AG20443 (cell line): ENCODE data around the gene KIAA0825.
"Not testable (repeated sequence)": the region's sequence is repeated elsewhere in the genome, so short reads cannot be mapped to it uniquely, and the experiment has no call there.

ENCODE experiments used
- DNase-seq: peaks from one replicate; pipeline ENCODE4 v3.0.0; 2012; ENCODE audit warnings: low spot score, mixed read lengths

The KIAA0825 gene

DNA sequence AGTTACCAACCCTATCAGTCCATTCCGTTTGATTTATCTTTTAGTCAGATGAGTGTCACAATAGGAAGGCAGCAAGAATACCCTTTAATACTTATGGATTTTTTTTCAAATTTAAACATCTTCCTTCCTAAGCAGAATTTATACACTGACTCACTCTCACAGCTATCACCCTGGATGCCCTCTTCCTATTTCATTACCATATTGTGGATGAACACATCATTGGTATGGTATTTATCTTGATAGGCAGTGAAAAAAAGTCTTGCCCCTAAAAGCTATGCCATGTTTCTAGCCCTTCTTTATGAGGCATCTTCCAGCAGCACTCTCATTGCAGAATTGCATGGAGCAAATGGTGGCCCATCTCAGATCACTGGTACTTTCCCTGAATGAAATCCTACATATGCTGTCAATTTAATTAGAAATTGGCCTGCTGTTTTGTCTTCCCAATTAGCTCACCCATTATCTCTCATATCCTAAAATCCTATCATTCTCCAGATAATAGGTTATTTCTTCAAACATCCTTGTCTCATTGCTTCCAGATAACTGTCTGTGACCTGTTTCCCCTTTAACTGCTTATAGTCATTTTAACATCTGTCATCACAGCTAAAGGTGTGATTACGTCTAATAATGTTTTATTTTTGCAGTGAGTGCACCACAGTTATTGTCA, 443.5 kb downstream of the KIAA0825 start:
- DNase-seq, result no peak

DNA sequence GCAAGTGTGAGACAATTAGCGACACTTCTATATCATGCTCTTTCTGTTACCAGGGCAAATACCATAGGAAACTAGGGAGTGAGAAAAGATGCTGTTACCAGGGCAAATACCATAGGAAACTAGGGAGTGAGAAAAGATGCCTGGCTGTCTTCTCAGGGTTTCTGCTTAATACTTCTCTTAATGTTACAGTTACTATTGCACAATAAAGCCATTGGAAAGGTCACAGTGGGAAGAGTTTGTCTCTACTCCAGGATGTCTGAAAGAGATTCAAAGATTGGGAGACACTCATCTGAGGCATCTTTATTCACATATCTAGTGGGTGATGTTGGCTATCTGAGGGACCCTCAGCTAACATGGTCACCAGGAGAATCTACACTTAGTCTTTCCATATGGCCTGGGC, 445.3 kb downstream of the KIAA0825 start:
- no peak for DNase-seq

DNA sequence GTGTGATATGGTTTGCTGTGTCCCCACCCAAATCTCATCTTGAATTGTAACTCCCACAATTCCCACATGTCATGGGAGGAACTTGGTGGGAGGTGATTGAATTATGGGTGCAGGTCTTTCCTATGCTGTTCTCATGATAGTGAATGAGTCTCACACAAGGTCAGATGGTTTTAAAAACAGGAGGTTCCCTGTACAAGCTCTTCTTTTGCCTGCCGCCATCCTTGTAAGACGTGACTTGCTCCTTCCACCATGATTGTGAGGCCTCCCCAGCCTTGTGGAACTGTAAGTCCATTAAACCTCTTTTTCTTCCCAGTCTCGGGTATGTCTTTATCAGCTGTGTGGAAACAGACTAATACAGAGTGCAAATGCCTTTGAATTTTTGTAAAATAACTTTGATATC, 447.3 kb downstream of the KIAA0825 start:
- not testable (repeated sequence) for DNase-seq

- DNase-seq, result not testable (repeated sequence)
Measured at GRCh38 chr5:94170158-94170557, 448.2 kb downstream of the KIAA0825 start.

- no peak for DNase-seq
Measured at GRCh38 chr5:94168151-94168550, 450.3 kb downstream of the KIAA0825 start.

GRCh38 chr5:94161801-94162200, 456.6 kb downstream of the KIAA0825 start:
- no peak for DNase-seq

DNA sequence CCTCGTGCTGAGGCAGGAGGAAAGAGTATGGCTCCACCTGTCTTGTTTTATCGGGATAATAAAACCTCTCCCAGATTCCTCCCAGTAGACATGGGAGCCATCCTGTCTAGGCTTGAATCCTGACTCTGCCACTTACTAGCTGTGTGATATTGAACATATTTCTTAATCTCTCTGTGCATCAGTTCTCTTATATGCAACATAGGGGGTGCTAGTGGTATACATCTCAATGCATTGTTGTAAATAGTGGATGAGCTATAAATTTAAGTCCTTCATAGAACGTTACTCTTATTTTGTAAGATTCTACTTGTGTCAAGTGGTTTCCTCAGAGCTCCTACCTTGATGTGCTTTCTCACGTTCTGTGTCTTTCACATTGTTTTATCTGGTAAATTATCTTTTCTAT, 459.3 kb downstream of the KIAA0825 start:
- DNase-seq, result no peak

GRCh38 chr5:94157704-94158539, 460.5 kb downstream of the KIAA0825 start:
- no peak for DNase-seq

DNA sequence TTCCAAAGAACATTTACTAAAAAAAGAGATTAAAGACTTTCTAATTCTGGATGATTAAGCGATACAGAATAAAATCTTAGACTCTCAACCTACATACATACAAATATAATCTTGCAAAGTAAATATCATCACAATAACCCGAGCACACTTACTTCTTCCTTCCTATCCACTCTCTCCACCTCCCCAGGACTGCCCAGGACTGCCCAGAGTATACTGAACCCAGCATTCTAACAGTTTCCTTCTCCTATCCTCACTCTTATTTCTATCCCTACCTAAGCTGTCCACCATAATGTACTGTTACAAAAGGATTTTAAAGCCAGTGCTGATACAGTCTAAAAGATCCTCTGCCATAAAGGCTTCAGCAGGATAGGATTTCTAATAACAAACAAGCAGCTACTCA, 463.7 kb downstream of the KIAA0825 start:
- no peak for DNase-seq

- no peak for DNase-seq
Measured at GRCh38 chr5:94153736-94154450, 464.5 kb downstream of the KIAA0825 start.

DNA sequence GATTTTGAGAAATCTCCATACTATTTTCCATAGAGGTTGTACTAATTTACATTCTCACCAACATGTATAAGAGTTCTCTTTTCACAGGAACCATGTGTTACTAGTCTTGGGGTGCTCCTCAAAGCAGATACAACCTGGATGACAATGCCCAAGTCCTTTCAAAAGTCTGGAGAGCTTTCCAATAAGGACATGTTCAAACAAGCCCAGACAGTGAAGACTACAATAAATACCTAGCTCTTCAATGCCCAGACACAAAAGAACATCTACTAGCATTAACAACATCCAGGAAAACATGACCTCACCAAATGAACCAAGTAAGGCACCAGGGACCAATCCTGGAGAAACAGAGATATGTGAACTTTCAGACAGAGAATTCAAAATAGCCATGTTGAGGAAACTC, 474.8 kb downstream of the KIAA0825 start:
- not testable (repeated sequence) for DNase-seq

DNA sequence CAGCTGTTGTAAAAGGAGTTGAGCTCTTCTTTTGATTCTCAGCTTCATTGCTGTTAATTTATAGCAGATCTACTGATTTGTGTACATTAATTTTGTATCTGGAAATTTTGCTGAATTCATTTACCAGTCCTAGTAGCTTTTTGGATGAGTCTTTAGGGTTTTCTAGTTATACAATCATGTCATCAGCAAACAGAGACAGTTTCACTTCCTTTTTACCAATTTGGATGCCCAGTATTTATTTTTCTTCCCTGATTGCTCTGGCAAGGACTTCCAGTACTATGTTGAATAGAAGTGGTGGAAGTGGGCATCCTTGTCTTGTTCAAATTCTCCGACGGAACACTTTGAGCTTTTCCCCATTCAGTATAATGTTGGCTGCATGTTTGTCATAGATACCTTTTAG, 478.1 kb downstream of the KIAA0825 start:
- no peak for DNase-seq

GRCh38 chr5:94130077-94130476, 488.3 kb downstream of the KIAA0825 start:
- DNase-seq, result no peak

DNA sequence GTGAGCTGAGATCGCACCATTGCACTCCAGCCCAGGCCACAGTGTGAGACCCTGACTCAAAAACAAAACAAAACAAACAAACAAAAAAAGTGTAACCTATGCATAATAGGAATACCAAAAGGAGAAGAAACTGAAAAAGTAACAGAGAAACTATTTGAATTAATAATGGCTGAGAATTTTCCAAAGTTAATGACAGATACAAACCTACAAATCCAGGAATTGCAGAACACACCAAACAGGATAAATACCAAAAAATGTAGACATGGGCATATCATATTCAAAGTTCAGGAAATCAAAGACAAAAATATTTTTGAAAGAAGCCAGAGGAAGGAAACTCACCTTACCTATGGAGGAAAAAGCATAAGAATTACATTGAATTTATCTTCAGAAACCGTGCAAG, 493.3 kb downstream of the KIAA0825 start:
- DNase-seq, result no peak

DNA sequence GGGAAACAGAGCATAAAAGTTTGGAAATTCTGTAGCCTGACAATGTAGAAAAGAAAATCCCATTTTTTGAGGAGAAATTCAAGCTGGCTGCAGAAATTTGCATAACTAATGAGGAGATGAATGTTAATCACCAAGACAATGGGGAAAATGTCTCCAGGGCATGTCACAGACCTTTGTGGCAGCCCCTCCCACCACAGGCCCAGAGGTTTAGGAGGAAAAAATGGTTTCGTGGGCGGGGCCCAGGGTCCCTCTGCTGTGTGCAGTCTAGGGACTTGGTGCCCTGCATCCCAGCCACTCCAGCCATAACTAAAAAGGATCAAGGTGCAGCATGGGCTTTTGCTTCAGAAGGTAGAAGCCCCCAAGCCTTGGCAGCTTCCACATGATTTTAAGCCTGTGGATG, 502.1 kb downstream of the KIAA0825 start:
- DNase-seq, result not testable (repeated sequence)

DNA sequence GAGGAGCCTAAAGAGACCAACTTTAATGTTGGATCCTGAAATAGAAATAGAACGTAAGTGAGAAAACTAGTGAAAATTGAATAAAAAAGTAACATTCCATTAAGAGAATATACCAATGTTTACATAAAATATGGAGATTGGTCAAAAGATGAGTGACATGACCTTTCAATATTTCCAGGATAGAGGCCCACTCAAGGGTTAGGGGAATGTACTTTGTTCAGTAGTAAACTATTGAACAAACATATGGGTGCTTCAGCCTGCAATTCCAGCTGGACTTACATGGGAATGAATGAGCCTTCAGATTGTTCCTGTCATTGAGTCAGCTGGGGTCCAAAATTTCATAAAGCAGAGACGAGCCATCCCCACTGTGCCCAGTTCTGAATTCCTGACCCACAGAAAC, 505.3 kb downstream of the KIAA0825 start:
- no peak for DNase-seq

- DNase-seq, result peak; percentile 95
Measured at GRCh38 chr5:94111209-94112004, 507.0 kb downstream of the KIAA0825 start.

DNA sequence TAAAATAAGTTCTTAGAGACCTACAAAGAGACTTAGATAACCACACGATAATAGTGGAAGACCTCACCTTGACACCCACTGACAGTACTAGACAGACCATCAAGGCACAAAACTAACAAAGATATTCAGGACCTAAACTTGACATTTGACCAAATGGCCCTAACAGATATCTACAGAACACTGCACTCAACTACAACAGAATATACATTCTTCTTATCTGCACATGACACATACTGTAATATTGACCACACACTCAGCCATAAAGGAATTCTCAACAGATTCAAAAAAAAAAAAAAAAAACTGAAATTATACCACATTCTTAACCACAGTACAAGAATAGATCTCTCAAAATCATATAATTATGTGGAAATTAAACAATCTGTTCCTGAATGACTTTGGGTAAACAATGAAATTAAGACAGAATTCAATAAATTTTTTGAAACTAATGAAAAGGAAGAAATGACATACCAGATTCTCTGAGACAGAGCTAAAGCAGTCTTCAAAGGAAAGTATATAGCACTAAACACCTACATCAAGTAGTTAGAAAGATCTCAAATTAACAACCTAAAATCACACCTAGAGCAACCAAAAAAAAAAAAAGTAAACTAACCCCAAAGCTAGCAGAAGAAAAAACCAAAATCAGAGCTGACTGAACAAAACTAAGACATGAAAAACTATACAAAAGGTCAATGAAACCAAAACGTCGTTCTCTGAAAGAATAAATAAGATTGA, 514.7 kb downstream of the KIAA0825 start:
- DNase-seq, result no peak
